HG03460 (cell line): ENCODE results near the gene AUTS2.
A peak's percentile ranks its signal among the peaks of the same experiment; 100 is the strongest.

Experiments
- ATAC-seq: cut with Tn5 transposase; IDR thresholded peaks from one replicate; pipeline ENCODE4 v1.9.1; 2021; ENCODE audit not compliant: unreplicated experiment

The AUTS2 gene

GRCh38 chr7:70599446-70600190 is 1001.3 kb downstream of the AUTS2 start:
- ATAC-seq, result no peak

DNA sequence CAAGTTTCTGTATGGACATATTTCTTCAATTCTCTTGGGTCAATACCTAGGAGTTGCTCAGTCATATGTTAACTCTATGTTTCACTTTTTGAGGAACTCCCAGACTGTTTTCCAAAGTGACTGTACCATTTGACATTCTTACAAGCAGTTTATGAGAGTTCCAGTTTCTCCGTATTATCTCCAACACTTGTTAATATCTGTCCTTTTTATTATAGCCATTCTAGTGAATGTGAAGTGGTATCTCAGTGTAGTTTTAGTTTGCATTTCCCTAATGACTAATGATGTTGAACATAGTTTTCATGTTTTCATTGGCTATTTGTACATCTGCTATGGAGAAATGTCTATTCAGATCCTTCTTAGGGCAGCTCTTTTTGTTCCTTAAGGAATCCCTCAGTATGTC is 1002.7 kb downstream of the AUTS2 start:
- no peak for ATAC-seq

DNA sequence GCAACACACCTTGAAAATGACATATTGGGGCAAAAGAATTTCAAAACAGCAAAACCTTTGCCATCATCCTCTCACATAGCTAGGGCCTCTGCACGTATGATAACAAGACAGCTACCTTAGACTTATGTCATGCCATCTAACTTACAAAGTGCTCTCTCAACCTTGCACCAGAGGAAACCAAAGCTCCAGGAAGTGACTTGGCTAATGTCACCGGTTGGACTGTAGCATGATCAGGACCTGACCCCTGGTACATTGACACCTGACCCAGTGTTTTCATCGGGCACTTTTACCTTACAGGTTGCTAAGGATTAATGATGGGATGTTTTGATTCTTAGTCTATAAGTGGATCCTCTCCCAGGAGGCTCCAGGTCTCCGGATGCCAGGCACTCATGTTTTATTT is 1003.8 kb downstream of the AUTS2 start:
- no peak for ATAC-seq

GRCh38 chr7:70607281-70607680 is 1009.0 kb downstream of the AUTS2 start:
- ATAC-seq, result no peak

- no peak for ATAC-seq
Measured at GRCh38 chr7:70607759-70608158, 1009.5 kb downstream of the AUTS2 start.

DNA sequence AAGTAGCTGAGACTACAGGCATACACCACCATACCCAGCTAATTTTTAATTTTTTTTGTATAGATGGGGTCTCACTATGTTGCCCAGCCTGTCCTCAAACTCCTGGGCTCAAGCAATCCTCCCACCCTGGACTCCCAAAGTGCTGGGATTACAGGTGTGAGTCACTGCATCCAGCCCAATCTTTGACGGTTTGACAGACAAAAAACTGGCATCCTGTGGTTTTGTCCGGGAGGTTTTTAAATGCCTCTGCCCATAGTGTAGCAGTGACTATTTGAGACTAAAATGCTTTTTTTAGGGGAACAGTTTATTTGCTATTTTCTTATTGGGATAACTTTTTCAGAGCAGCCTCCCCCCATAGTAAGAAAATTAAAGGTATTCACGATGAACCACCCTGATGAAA is 1010.0 kb downstream of the AUTS2 start:
- ATAC-seq, result no peak

GRCh38 chr7:70612811-70613210 is 1014.5 kb downstream of the AUTS2 start:
- no peak for ATAC-seq

GRCh38 chr7:70614237-70615045 is 1016.2 kb downstream of the AUTS2 start:
- ATAC-seq, result peak; percentile 59

DNA sequence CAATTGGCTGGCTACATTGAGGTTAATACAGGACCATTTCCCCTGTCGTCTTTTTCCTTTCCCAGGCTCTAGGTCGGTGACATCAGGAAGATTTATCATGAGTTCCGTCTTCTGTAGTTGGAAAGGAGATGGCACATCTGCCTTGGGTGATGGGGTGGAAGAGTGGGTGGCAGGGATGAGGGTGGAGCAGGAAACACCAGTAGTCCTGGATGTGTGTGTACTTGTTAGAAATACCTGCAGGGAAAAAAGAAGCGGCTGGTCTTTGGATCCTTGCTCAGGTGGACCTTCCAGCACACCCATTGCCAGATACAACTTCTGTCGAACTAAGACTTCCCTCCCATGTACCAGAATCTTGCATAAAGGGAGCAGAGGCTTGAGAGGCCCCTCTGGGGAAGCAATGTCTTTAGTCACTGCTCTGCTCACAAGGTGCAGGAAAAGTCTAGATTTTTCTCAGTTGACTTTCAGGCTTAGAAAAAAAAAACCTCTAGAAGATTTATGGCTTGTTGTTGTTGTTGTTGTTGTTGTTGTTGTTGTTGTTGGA is 1016.9 kb downstream of the AUTS2 start:
- ATAC-seq, result no peak

GRCh38 chr7:70616211-70616610 is 1017.9 kb downstream of the AUTS2 start:
- no peak for ATAC-seq

DNA sequence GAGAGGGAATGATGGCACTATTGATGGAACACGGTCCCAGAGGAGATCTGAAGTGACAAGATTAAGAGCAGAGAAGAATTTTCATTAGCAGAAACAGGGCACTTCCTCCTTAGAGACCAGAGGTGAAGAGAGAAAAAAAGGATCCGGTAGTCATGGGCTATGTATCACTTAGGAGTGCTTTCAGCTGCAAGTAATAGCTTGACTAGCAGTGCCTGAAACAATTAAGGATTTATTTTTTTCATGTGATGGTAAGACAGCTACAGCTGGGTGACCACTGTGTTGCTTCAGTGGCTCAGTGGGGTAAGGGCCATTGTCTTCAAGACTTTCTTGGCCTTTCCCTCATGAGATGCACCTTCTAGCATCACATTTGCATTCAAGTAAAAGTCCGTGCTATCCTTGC is 1018.5 kb downstream of the AUTS2 start:
- no peak for ATAC-seq

GRCh38 chr7:70618020-70618551 is 1019.8 kb downstream of the AUTS2 start:
- no peak for ATAC-seq

DNA sequence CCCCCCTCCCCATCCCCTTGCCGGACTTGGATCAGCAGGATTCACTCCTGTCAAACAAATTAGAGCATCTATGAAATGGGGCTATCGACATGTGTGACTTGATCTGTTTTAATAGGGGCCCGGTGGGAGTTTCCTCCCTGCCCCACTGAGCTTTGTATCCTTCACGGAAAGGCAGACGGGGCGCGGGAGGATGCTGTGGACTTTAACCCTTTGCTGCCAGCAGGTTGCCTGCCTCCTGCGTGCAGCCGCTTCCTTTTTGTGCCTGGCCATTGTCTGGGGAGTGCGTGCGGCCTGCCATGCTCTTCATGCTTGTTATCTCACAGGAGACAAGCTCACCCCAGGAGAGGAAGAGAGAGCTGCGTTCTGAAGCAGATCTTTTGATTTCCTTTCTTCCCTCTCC is 1020.9 kb downstream of the AUTS2 start:
- no peak for ATAC-seq

DNA sequence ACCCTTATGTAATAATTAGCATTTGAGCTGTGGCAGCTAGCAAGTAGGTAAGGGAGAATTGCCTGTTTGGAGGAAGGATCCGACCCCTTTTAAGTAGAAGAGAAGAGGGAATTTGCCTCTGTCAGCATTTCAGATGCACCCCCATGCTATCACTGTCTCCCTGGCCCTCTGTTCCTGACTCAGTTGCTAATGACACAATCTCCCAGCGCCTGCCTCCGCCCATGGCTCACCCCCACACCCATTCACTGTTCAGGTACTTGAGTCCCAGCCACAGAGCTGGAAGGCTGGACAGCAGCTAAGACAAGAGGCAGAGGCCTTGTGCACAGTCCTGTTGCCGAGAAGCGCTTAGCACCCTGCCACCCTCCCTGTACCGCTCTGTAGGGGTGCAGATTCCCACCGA is 1021.4 kb downstream of the AUTS2 start:
- ATAC-seq, result no peak

DNA sequence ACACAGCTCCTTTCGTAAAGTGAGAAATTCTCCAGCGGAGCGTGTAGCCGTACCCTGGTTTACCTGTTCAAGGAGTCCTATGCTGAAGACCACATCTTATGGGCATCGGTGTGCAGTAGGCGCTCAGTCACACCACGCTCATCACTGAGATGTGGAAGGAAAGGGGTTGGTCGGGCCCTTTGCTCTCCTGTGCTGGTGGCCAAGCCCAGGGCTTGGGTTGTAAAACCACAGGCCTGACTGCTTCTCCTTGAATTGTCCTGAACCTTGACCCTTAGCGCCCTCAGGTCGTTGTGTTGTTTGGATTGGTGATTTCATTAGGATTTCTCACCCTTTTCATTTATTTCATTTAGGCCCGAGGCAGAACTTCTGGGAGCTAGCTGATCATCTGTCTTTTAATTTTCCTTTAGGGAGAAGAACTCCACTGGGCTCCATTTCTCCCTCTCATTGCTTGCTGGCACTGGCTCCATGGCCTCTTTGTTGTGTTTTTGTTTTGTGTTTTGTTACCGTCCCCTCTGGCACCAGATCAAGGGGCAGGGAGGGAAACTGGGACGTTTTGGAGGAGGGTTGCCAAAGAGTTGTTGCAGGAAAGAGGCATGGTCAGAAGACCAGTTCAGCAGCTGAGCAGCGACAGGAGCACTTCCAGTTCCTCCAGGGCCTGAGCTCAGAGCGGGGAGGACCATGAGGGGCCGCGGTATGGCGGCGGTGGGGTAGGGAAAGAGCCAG is 1022.2 kb downstream of the AUTS2 start:
- no peak for ATAC-seq

GRCh38 chr7:70621954-70622600 is 1023.8 kb downstream of the AUTS2 start:
- no peak for ATAC-seq

DNA sequence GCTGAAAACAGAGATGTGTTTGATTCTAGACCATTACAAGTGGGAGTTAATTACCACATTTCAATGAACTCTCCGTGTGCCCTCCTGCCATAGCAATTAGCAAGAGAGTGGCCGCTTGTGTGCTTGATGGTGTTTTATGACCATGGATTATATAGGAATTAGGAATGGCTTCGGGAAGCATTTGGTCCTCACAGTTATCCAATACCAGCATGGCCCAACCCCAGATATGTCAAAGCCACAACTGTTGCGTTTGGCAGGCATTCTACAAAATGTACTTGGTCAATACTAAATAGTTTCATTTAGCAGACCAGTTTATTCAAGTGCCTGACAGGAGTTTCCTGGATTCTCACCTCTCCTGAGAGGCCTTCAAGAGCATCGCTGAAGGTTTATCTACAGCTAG is 1024.7 kb downstream of the AUTS2 start:
- no peak for ATAC-seq

DNA sequence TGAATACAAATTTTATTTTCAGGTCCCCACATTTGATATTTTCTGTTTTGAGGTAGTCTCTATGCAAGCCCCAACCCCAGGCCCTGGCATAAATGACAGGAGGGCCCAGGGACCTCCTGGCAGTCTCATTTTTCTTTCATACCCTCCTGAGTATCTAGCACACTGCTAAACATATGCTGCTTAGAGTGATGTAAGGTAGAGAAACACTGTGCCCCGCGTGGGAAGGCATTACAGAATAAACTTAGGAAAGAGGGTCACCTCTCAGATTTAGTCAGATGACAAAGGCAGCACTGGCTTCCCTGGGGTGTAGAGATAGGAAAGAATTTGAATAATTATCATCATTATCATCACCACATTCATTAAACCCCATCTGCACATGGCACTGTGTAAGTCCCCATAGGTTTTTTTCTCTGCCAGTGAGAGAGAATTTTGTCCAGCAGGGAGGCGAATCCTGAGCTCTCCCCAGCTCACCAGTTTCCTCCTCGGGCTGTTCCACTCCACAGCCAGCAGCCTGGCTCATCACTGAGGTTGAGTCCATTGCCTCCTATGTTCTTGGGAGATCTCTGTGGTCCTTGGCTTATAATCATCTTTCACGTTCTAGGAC is 1026.3 kb downstream of the AUTS2 start:
- no peak for ATAC-seq

GRCh38 chr7:70627461-70627860 is 1029.2 kb downstream of the AUTS2 start:
- no peak for ATAC-seq

DNA sequence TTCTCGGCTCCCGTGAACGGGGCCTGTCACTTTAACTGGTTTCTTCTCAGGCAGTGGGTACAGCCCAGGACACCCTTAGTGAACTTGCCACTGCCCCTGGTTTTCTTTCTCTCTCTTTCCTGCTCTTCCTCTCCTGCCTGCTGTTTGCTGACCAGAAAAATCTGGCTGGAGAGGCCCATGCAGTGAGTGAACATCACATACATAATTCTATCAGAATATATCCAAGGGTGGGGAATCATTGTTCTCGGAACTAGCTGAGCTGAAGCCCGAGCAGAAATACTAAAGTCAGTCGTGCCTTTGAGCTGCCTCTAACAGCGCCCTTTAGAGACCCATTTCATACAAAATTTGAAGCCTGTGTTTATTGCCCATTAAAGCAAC is 1032.2 kb downstream of the AUTS2 start:
- ATAC-seq, result no peak
